Osteoblast (primary cell): ENCODE measurements around the gene NAV2. TPM values are rescaled to one million over a fixed set of nuclear protein-coding genes. Genes with fewer than 3 reads are reported as not detected.

Experiments
- DNase-seq: peaks from one replicate; pipeline ENCODE4 v3.0.0; 2011; ENCODE audit warnings: low spot score, mixed read lengths; ENCODE audit not compliant: insufficient read length; ENCODE audit errors: missing footprints
- H2AFZ ChIP-seq: 2 replicates; pipeline ENCODE4 v1.6.0; 2011; ENCODE audit warnings: mild to moderate bottlenecking, low read length
- H3K27ac ChIP-seq: 2 replicates; pipeline ENCODE4 v1.5.1; 2011; ENCODE audit warnings: mild to moderate bottlenecking, low read depth, low read length, moderate library complexity
- H3K27me3 ChIP-seq: 2 replicates; pipeline ENCODE4 v1.6.0; 2012; ENCODE audit warnings: mild to moderate bottlenecking, control low read depth, inconsistent platforms, low read length, moderate library complexity; ENCODE audit not compliant: insufficient read depth
- H3K36me3 ChIP-seq: 2 replicates; pipeline ENCODE4 v1.5.1; 2011; ENCODE audit warnings: mild to moderate bottlenecking, low read length, control low read depth, moderate library complexity; ENCODE audit not compliant: insufficient read depth
- H3K4me1 ChIP-seq: 2 replicates; pipeline ENCODE4 v1.5.1; 2011; ENCODE audit warnings: mild to moderate bottlenecking, low read length, control low read depth, moderate library complexity; ENCODE audit not compliant: insufficient read depth
- H3K4me2 ChIP-seq: 2 replicates; pipeline ENCODE4 v1.6.0; 2011; ENCODE audit warnings: mild to moderate bottlenecking, low read length; ENCODE audit not compliant: insufficient read depth
- H3K4me3 ChIP-seq: fragments of 200-600 bp; sonication (generic); 3 replicates; pipeline ENCODE4 v1.5.1; 2012; ENCODE audit warnings: mild to moderate bottlenecking, low read length, inconsistent platforms; ENCODE audit not compliant: insufficient read depth
- H3K79me2 ChIP-seq: 2 replicates; pipeline ENCODE4 v1.6.0; 2012; ENCODE audit warnings: mild to moderate bottlenecking, low read length, control low read depth, inconsistent platforms; ENCODE audit not compliant: insufficient read depth
- H3K9me3 ChIP-seq: 2 replicates; pipeline ENCODE4 v1.5.1; 2011; ENCODE audit warnings: low read depth, low read length, control low read depth
- H4K20me1 ChIP-seq: 2 replicates; pipeline ENCODE4 v1.6.0; 2012; ENCODE audit warnings: mild to moderate bottlenecking, low read length, control low read depth; ENCODE audit not compliant: insufficient read depth
- total RNA-seq: library from RNA; depleted of rRNA; stranded (reverse); fragments of >200 nt; gene quantifications from 2 replicates; pipeline ENCODE4 v1.2.3, GENCODE V29; 2012
- TF ChIP-seq, protein P1 (sequence below): IDR thresholded peaks from 2 replicates; pipeline ENCODE4 v1.5.1; 2011; ENCODE audit warnings: mild to moderate bottlenecking, low read depth, low read length, moderate library complexity; ENCODE audit errors: extremely low read depth

The NAV2 gene
- total RNA-seq, 1 donor, result 8.7 TPM

GRCh38 chr11:20160425-20161229, 448.0 kb downstream of the NAV2 start, which contains the start of gene DBX1:
DBX1 (minus strand) TSS chr11:20160475; CDS start chr11:20160324, 151 bp downstream.
- TF ChIP-seq, protein P1, sequence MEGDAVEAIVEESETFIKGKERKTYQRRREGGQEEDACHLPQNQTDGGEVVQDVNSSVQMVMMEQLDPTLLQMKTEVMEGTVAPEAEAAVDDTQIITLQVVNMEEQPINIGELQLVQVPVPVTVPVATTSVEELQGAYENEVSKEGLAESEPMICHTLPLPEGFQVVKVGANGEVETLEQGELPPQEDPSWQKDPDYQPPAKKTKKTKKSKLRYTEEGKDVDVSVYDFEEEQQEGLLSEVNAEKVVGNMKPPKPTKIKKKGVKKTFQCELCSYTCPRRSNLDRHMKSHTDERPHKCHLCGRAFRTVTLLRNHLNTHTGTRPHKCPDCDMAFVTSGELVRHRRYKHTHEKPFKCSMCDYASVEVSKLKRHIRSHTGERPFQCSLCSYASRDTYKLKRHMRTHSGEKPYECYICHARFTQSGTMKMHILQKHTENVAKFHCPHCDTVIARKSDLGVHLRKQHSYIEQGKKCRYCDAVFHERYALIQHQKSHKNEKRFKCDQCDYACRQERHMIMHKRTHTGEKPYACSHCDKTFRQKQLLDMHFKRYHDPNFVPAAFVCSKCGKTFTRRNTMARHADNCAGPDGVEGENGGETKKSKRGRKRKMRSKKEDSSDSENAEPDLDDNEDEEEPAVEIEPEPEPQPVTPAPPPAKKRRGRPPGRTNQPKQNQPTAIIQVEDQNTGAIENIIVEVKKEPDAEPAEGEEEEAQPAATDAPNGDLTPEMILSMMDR, result no peak
- no peaks in the 10 kb centered on the region for H3K9me3 ChIP-seq
- no peak within 1 kb of the TSS for H3K4me3 ChIP-seq
- no peak within 1 kb of the TSS for H2AFZ ChIP-seq
- H3K4me1 ChIP-seq, result no peaks in the 10 kb centered on the region
- no peaks in the 10 kb centered on the region for H3K79me2 ChIP-seq
- H4K20me1 ChIP-seq, result peaks cover 5% of the 10 kb centered on the region
- no peaks in the 10 kb centered on the region for H3K36me3 ChIP-seq
- DNase-seq, result peak; percentile 78
- no peak within 1 kb of the TSS for H3K4me2 ChIP-seq
- H3K27me3 ChIP-seq, result peaks cover 99% of the 10 kb centered on the region
- H3K27ac ChIP-seq, result no peak within 1 kb of the TSS

GRCh38 chr11:20161230-20161918, 448.7 kb downstream of the NAV2 start:
- Histone ChIP-seq H3K4me3 (no peak overlapping the region), H3K27ac (no peak overlapping the region), H3K9me3 (no peaks in the 10 kb centered on the region), H3K79me2 (no peaks in the 10 kb centered on the region), H4K20me1 (peaks cover 5% of the 10 kb centered on the region), H2AFZ (no peak overlapping the region), H3K4me2 (no peak overlapping the region), H3K27me3 (peaks cover 95% of the 10 kb centered on the region), H3K36me3 (no peaks in the 10 kb centered on the region), H3K4me1 (no peaks in the 10 kb centered on the region)
- TF ChIP-seq, protein P1, result no peak
- DNase-seq, result peak; percentile 62

- Histone ChIP-seq H3K4me1 (no peaks in the 10 kb centered on the region), H3K4me3 (no peak overlapping the region), H4K20me1 (peaks cover 5% of the 10 kb centered on the region), H3K9me3 (no peaks in the 10 kb centered on the region), H3K27me3 (peaks cover 95% of the 10 kb centered on the region), H3K27ac (no peak overlapping the region), H3K36me3 (no peaks in the 10 kb centered on the region), H2AFZ (no peak overlapping the region), H3K79me2 (no peaks in the 10 kb centered on the region), H3K4me2 (no peak overlapping the region)
- DNase-seq, result peak; percentile 65
- TF ChIP-seq, protein P1, result no peak
These were observed 449.5 kb downstream of the NAV2 start for GRCh38 chr11:20161923-20162744.
